Tibial artery (tissue), 4 donors: ENCODE data around the gene SLC12A8.

ENCODE experiments used
- DNase-seq, 2 donors: peaks; one replicate each; pipeline ENCODE4 v3.0.0-alpha.2; 2019
- H3K27ac ChIP-seq, 2 donors: fragments of 200-600 bp; sonication (generic) in 1 of 2; 1 replicate in 1 of 2; 2 replicates in 1 of 2; pipeline ENCODE4 v1.5.1; 2018 to 2019; ENCODE audit warnings: mild to moderate bottlenecking in 1 of 2
- H3K27me3 ChIP-seq, 2 donors: fragments of 200-600 bp; sonication (generic) in 1 of 2; one replicate each; pipeline versions ENCODE4 v1.5.1 to v1.6.0; 2016 to 2019
- H3K36me3 ChIP-seq, 3 donors: fragments of 200-600 bp; sonication (generic) in 2 of 3; one replicate each; pipeline ENCODE4 v1.5.1; 2016 to 2019; ENCODE audit warnings: mild to moderate bottlenecking in 2 of 3
- H3K4me1 ChIP-seq, 4 donors: fragments of 200-600 bp; sonication (generic) in 2 of 4; 1 replicate in 3 of 4; 2 replicates in 1 of 4; pipeline ENCODE4 v1.5.1; 2016 to 2019
- H3K4me3 ChIP-seq, 2 donors: fragments of 200-600 bp; sonication (generic) in 1 of 2; 1 replicate in 1 of 2; 2 replicates in 1 of 2; pipeline ENCODE4 v1.5.1; 2018 to 2019; ENCODE audit warnings: mild to moderate bottlenecking in 2 of 2
- H3K9me3 ChIP-seq, 3 donors: fragments of 200-600 bp; sonication (generic) in 1 of 3; one replicate each; pipeline ENCODE4 v1.5.1; 2016 to 2019
- CTCF ChIP-seq, 2 experiments: fragments of 200-600 bp in 1 of 2; fragments of 450-650 bp in 1 of 2; IDR thresholded peaks; one replicate each; pipeline ENCODE4 v1.5.1; 2017 to 2019; ENCODE audit warnings: antibody characterized with exemption in 2 of 2, mild to moderate bottlenecking in 1 of 2, moderate library complexity in 1 of 2
- intact Hi-C: fragments of 100-400 bp; cut with DNase I; formaldehyde crosslinking; loops from one replicate; pipeline ENCODE4 v1.15.0; 2023; ENCODE audit warnings: low total_unique reads

The SLC12A8 gene

GRCh38 chr3:125078951-125079674 is 133.4 kb downstream of the SLC12A8 start:
- TF ChIP-seq CTCF (IDR thresholded peaks at IDR 0.05) = no peak
- no peak overlapping the region for H3K4me3 ChIP-seq
- no peaks in the 10 kb centered on the region for H3K36me3 ChIP-seq
- H3K27me3 ChIP-seq = no peaks in the 10 kb centered on the region
- H3K9me3 ChIP-seq = no peaks in the 10 kb centered on the region
- DNase-seq = no peak
- no peaks in the 10 kb centered on the region for H3K4me1 ChIP-seq
- H3K27ac ChIP-seq = no peak overlapping the region
- intact Hi-C loops = no loop called here

GRCh38 chr3:125077864-125078263 is 134.7 kb downstream of the SLC12A8 start:
- H3K4me1 ChIP-seq = no peaks in the 10 kb centered on the region
- intact Hi-C loops = no loop called here
- no peaks in the 10 kb centered on the region for H3K9me3 ChIP-seq
- no peak for TF ChIP-seq CTCF (IDR thresholded peaks at IDR 0.05)
- H3K27ac ChIP-seq = no peak overlapping the region
- H3K36me3 ChIP-seq = no peaks in the 10 kb centered on the region
- no peaks in the 10 kb centered on the region for H3K27me3 ChIP-seq
- DNase-seq = no peak
- no peak overlapping the region for H3K4me3 ChIP-seq

GRCh38 chr3:125076464-125076863 is 136.1 kb downstream of the SLC12A8 start:
- no peak for TF ChIP-seq CTCF (IDR thresholded peaks at IDR 0.05)
- no peaks in the 10 kb centered on the region for H3K9me3 ChIP-seq
- DNase-seq = no peak
- H3K27me3 ChIP-seq = no peaks in the 10 kb centered on the region
- H3K36me3 ChIP-seq = no peaks in the 10 kb centered on the region
- intact Hi-C loops = no loop called here
- H3K27ac ChIP-seq = no peak overlapping the region
- no peaks in the 10 kb centered on the region for H3K4me1 ChIP-seq
- no peak overlapping the region for H3K4me3 ChIP-seq

- no peak for TF ChIP-seq CTCF (IDR thresholded peaks at IDR 0.05)
- Histone ChIP-seq H3K4me1 (no peaks in the 10 kb centered on the region), H3K9me3 (no peaks in the 10 kb centered on the region), H3K27me3 (no peaks in the 10 kb centered on the region), H3K27ac (no peak overlapping the region), H3K36me3 (no peaks in the 10 kb centered on the region), H3K4me3 (no peak overlapping the region)
- DNase-seq = no peak
- intact Hi-C loops = no loop called here
These were observed 136.8 kb downstream of the SLC12A8 start for GRCh38 chr3:125075738-125076137.

- Histone ChIP-seq H3K4me1 (no peaks in the 10 kb centered on the region), H3K4me3 (no peak overlapping the region), H3K36me3 (no peaks in the 10 kb centered on the region), H3K27me3 (no peaks in the 10 kb centered on the region), H3K9me3 (no peaks in the 10 kb centered on the region), H3K27ac (no peak overlapping the region)
- TF ChIP-seq CTCF (IDR thresholded peaks at IDR 0.05) = no peak
- intact Hi-C loops = no loop called here
- DNase-seq = no peak
These were observed 139.1 kb downstream of the SLC12A8 start for GRCh38 chr3:125073390-125073905.
